OCI-LY3 (cell line): Measurements from ENCODE around the gene FBN3.
"Not testable (repeated sequence)": the region's sequence is repeated elsewhere in the genome, so short reads cannot be mapped to it uniquely, and the experiment has no call there.

Experiments used
- H2AFZ ChIP-seq: fragments of 200-600, 300-600 bp; shearing (Covaris generic); 2 replicates; pipeline ENCODE4 v1.6.0; 2014; ENCODE audit warnings: antibody characterized with exemption, low read depth, low read length
- H3K27ac ChIP-seq: fragments of 200-600, 300-600 bp; sonication (generic); 2 replicates; pipeline ENCODE4 v1.5.1; 2014; ENCODE audit warnings: mild to moderate bottlenecking, low read length, moderate library complexity, mixed read lengths
- H3K27me3 ChIP-seq: fragments of 200-600, 300-600 bp; sonication (generic); 2 replicates; pipeline ENCODE4 v1.6.1; 2014; ENCODE audit warnings: low read depth, low read length, mixed read lengths
- H3K36me3 ChIP-seq: fragments of 200-600, 300-600 bp; sonication (generic); replicated peaks from 2 replicates; pipeline ENCODE3; 2014; ENCODE audit warnings: low read depth, low read length, mixed read lengths
- H3K4me1 ChIP-seq: fragments of 300-600, 200-600 bp; sonication (generic); 2 replicates; pipeline ENCODE4 v1.6.1; 2014; ENCODE audit warnings: low read length, mixed read lengths
- H3K4me2 ChIP-seq: fragments of 200-600, 300-600 bp; sonication (generic); 2 replicates; pipeline ENCODE4 v1.6.1; 2014; ENCODE audit warnings: low read length, mixed read lengths
- H3K4me3 ChIP-seq: fragments of 300-600, 200-600 bp; sonication (generic); 2 replicates; pipeline ENCODE4 v1.5.1; 2014; ENCODE audit warnings: antibody characterized with exemption, mild to moderate bottlenecking, low read length, moderate library complexity
- H3K79me2 ChIP-seq: fragments of 300-600, 200-600 bp; shearing (Covaris generic); 2 replicates; pipeline ENCODE4 v1.6.1; 2014; ENCODE audit warnings: mild to moderate bottlenecking, low read length, mixed read lengths
- H3K9ac ChIP-seq: fragments of 300-600, 200-600 bp; shearing (Covaris generic); 2 replicates; pipeline ENCODE4 v1.6.0; 2014; ENCODE audit warnings: mild to moderate bottlenecking, low read length, moderate library complexity
- H3K9me3 ChIP-seq: fragments of 200-600, 300-600 bp; shearing (Covaris generic); 2 replicates; pipeline ENCODE4 v1.6.1; 2014; ENCODE audit warnings: low read length, mixed read lengths; ENCODE audit not compliant: insufficient read depth
- H4K20me1 ChIP-seq: fragments of 200-600, 300-600 bp; sonication (generic); 2 replicates; pipeline ENCODE4 v1.6.1; 2016; ENCODE audit warnings: low read length, mixed read lengths; ENCODE audit not compliant: insufficient read depth
- CTCF ChIP-seq: fragments of 200-600, 300-600 bp; sonication (generic); IDR thresholded peaks from 2 replicates; pipeline ENCODE4 v1.5.1; 2014; ENCODE audit warnings: antibody characterized with exemption, low read length, low read depth
- EZH2phosphoT487 ChIP-seq: fragments of 200-600 bp; shearing (Covaris generic); IDR thresholded peaks from 2 replicates; pipeline ENCODE4 v1.6.1; 2018; ENCODE audit warnings: antibody characterized with exemption, mixed run types, low read depth

Gene FBN3

DNA sequence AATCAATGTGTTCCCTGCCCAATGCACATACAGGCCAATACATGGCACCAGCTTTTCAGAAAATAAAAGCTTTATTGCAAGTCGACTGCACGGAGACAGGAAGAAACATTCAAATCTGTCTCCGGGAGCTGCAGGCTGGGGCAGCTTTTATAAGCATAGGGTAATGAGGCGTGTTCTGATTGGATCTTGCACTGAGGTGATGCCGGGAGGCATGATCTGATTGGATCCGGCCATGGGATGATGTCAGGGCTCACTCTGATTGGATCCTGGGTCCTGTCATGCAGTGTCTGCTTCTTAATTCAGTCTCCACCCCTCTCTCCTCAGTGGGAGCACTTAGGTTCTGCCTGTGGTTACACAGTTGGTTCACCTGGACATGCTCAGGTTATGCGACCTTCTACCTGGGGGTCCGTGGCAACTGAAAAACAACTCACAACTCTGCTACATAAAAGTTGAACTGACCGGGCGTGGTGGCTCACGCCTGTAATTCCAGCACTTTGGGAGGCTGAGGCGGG, 11.8 kb upstream of the FBN3 start:
- Histone ChIP-seq H3K4me3 (peak overlapping the region; percentile 36; the same call in 1 of the 2 replicates), H3K9me3 (no peaks in the 10 kb centered on the region), H3K9ac (peak overlapping the region; percentile 25; the same call in 1 of the 2 replicates), H3K36me3 (no peaks in the 10 kb centered on the region), H4K20me1 (no peaks in the 10 kb centered on the region), H3K4me1 (peaks cover 11% of the 10 kb centered on the region), H3K27ac (peak overlapping the region; percentile 51), H3K27me3 (no peaks in the 10 kb centered on the region), H3K4me2 (peak overlapping the region; percentile 27), H2AFZ (0 out of 2 replicates have a peak overlapping the region, but pooled peaks have one; percentile 10), H3K79me2 (no peaks in the 10 kb centered on the region)
- TF ChIP-seq EZH2phosphoT487 (no peak), CTCF (no peak)

DNA sequence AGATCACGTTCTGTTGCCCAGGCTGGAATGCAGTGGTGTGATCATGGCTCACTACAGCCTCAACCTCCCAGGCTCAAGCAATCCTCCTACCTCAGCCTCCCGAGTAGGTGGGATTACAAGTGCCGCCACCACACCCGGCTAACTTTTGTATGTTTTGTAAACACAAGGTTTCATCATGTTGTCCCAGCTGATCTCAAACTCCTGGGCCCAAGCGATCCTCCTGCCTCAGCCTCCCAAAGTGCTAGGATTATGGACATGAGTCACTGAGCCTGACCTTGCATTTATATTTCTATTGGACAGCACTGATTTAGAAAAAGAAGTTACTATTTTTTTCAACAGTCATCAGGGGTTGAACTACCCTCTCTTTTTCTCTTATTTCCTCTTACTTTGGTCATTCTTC, 9.9 kb upstream of the FBN3 start:
- not testable (repeated sequence) for H3K4me3 ChIP-seq, H2AFZ ChIP-seq, H4K20me1 ChIP-seq, H3K36me3 ChIP-seq, H3K79me2 ChIP-seq, H3K4me2 ChIP-seq, H3K27me3 ChIP-seq, H3K9me3 ChIP-seq, H3K9ac ChIP-seq, H3K27ac ChIP-seq
- H3K4me1 ChIP-seq = peaks cover 11% of the 10 kb centered on the region

GRCh38 chr19:8158411-8159074, 9.2 kb upstream of the FBN3 start:
- Histone ChIP-seq H3K9me3 (no peaks in the 10 kb centered on the region), H3K4me3 (no peak overlapping the region), H2AFZ (no peak overlapping the region), H3K36me3 (no peaks in the 10 kb centered on the region), H3K4me1 (peaks cover 11% of the 10 kb centered on the region), H3K79me2 (no peaks in the 10 kb centered on the region), H3K9ac (no peak overlapping the region), H3K4me2 (no peak overlapping the region), H4K20me1 (no peaks in the 10 kb centered on the region), H3K27ac (no peak overlapping the region), H3K27me3 (peaks cover 3% of the 10 kb centered on the region; the same call in 1 of the 2 replicates)
- TF ChIP-seq EZH2phosphoT487 (no peak), CTCF (peak; percentile 86)

DNA sequence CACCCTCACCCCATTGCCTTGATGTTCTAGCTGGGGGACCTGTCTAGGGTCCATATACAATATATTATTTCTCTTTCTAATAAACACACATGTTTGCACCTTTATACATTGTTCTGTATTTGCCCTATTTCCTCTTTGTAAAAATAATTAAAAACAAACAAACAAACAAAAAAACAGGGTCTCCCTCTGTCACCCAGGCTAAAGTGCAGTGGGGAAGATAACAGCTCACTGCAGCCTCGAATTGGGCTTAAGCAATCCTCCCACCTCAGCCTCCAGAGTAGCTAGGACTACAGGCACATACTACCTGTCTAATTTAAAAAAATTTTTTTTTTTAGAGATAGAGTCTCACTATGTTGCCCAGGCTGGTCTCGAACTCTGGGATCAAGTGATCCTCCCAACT, 5.9 kb upstream of the FBN3 start:
- H3K4me1 ChIP-seq = no peaks in the 10 kb centered on the region
- no peaks in the 10 kb centered on the region for H3K9me3 ChIP-seq
- H3K27ac ChIP-seq = no peak overlapping the region
- H3K9ac ChIP-seq = no peak overlapping the region
- no peaks in the 10 kb centered on the region for H3K79me2 ChIP-seq
- no peak for TF ChIP-seq EZH2phosphoT487
- no peak for TF ChIP-seq CTCF
- no peak overlapping the region for H2AFZ ChIP-seq
- H4K20me1 ChIP-seq = no peaks in the 10 kb centered on the region
- peaks cover 14% of the 10 kb centered on the region for H3K27me3 ChIP-seq
- no peak overlapping the region for H3K4me2 ChIP-seq
- H3K4me3 ChIP-seq = no peak overlapping the region
- no peaks in the 10 kb centered on the region for H3K36me3 ChIP-seq
